Non-pigmented ciliary epithelial cell (primary cell): ENCODE data around the gene NFIX.

Source experiments
- DNase-seq: peaks from one replicate; pipeline ENCODE4 v3.0.0-alpha.2; 2010; ENCODE audit warnings: low read depth

NFIX gene

DNA sequence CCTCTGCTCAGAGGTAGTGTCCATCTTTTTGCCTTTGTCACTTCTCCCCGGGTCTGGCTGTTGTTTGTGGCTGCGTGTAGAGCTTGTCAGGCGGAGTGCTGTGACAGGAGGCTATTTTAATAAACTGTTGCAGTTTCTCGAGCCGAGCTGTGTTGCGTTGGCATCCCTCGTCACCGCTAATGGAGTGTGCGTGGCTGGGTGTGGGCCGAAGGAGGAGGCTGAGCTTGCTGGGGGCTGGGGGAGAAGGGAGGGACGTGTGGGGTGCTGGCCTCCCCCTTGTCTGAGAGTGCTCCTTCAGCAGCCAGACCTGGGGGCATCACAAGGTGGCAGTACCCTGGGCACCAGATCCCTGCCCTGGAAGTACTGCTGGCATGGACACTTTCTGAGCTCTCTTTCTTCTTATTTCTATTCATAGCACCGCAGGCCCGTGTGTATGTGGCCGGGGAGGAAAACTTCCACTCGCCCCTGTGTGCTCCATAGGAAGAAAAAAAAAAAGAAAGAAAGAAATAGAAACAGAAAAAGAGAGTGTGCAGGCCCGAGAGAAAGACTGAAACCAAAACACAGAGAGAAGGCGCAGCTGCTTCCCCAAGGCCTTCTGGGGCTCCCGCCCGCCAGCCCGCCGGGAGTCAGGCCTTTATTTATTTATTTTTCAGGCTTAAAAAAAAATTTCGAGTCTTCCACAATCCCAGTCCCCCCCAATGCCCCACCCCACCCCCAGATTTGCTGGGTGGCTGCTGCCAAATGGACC is 27.0 kb downstream of the NFIX start:
- no peak for DNase-seq

DNA sequence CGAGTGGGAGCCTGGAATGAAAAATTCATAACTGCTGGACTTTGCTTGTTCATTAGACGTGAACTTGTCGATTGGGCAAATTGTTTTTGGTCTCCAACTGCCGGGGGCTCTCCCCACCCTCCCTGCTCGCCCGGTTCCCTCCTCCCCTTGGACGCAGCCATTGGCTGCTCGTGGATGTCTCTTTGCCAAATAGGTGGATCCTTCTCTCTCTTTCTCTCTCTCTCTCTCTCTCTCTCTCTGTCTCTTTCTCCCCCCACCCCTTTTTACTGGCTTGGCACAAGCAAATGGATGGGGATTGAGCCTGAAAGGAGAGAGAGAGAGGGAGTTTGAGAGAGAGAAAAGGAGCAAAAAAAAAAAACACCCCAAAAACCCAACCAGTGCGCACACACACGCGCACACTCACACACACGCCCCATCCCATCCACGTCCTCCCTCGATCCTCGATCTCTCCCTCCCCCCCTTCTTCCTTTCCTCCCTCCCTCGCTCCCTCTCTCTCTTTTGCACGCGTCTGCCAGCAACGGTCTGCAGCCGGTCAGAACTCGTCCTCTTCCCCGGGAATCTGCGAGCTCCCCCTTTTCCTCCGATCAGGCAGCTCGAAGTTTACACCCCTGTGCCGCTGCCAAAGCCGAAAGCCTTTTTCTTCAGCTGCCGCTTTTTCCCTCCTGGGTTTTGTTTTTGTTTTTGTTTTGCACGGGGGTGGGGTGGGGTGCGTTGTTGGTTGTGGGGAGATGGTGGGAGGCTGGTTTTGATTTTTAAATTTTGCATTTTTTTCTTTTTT is 27.8 kb downstream of the NFIX start:
- DNase-seq, result peak; percentile 70

GRCh38 chr19:13023656-13024055 is 28.4 kb downstream of the NFIX start:
- DNase-seq, result no peak

DNA sequence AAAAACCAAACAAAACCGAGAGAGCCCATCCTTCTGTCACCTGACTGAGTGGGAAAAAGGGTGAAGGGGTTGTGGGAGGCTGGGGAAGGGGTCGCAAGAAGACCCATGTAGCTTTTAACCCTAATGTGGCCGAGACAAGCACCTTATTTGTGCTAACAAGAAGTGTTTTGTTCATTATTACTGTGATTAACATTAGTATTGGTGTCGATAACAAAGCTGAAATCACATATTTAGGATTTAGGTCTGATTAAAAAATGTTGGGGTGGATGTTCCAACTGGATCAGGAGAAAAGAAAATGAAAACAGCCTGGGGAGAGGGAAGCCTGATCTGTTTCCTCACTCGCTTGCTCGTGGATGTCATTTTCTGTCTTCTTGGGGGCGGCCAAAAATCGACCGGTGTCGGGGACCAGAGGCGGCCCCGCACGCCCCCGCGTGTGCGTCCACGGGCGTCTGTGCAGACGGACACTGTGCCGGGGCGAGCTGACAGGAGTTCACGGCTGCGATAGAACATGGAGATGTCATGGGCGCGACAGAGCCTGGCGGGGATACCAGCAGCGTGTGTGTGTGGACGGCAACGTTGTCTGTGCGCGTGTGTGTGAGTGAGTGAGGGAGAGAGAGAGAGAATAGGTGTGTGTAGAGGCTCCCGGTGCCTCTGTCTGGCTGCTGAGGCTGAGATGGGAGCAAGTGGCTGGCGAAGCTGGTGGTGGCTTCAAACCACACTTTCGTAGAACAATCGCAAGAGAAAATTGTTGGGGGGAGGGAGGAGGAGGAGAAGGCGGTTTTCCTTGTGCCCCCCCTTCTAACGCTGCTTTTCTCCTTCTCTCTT is 29.1 kb downstream of the NFIX start:
- DNase-seq, result no peak

DNA sequence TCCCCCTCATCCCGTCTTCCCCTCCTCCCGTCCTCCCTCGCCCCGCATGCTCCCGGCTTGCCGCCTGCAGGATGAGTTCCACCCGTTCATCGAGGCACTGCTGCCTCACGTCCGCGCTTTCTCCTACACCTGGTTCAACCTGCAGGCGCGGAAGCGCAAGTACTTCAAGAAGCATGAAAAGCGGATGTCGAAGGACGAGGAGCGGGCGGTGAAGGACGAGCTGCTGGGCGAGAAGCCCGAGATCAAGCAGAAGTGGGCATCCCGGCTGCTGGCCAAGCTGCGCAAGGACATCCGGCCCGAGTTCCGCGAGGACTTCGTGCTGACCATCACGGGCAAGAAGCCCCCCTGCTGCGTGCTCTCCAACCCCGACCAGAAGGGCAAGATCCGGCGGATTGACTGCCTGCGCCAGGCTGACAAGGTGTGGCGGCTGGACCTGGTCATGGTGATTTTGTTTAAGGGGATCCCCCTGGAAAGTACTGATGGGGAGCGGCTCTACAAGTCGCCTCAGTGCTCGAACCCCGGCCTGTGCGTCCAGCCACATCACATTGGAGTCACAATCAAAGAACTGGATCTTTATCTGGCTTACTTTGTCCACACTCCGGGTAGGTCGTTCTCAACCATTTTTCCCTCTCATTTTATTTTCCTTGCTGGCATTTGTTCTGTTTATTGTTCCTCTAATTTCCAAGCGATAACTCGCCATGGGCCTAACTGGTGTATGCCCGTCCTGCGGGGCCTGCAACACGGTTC is 29.8 kb downstream of the NFIX start:
- no peak for DNase-seq

- no peak for DNase-seq
Measured at GRCh38 chr19:13025819-13026456, 30.7 kb downstream of the NFIX start.

DNA sequence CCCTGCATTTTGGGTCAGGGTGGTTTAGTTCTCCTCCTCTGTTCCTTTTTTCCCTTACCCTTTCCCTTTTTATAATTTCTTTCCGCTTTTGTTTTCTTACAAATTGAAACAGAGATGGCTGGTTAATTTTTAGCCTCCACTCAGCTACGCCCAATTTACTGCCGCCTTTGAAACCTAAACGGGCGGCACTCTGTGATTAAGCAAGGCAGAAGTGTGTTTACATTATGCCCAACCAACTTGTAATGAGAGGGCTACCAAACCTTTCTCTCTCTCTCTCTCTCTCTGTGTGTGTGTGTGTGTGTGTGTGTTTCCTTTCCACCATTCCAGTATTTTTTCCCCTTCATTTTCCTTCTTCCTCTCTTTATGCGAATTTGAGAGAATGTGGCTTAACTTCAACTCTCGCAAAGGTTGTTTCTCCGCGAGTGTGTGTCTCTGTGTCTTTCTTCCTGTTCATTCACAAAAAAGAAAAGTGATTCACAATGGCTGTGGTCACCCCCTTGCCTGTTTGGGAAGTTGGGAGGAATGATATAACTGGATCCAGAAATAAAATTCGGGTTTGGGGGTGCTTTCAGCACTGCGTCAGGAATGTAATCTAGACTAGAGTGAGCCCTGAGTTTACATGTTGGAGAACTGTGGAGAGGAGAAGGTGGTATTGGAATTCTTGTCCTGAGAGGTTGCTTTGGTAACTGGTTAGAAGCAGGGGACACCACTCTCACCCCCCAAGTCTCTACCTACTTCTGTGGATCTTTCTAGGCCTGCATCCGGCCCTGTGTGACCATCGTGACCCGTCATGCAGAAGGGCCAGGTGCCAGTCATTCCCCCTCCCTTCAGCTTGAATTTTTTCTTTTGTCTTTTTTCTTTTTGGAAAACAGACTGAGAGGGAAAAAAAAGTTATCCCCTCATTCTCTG is 31.4 kb downstream of the NFIX start:
- no peak for DNase-seq

DNA sequence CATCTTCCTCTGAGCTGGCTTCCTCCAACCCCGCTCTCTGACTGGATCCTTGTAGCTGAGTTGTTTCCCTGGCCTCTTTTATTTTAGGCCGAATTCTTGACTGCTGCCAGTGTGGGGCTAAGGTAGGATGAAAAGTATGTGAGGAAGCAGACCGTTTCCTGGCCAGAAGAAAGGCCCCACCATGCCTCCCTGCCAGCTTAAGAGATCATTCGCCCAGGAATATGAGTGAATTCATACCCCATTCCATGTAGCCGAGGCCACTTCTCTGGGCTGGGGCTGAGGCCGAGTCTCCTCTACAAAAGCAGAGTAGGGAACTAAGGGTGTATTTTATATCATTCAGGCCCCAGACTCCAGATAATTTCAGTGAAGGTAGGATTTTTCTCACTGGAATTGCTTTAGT is 32.3 kb downstream of the NFIX start:
- DNase-seq, result no peak

DNA sequence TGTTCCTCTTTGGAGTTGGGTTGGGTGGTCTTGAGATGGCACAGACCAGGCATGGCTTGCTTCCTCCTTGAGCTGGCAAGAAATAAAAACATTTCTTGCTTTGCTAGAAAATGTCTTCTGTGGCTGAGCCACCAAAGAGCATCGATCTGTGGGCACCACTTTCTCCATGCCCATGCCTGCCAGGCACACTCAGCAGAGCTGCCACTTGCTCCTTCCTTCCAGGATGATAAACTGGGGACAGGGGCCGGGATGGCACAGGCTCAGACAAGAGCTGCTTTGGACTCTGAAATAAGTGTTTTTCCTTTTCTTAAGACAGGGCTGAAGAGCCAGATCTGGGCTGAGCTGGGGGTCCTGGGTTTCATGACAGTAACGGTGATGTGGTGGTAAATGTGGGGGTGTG is 32.8 kb downstream of the NFIX start:
- no peak for DNase-seq

- DNase-seq, result no peak
Measured at GRCh38 chr19:13029301-13029880, 34.1 kb downstream of the NFIX start.

- DNase-seq, result no peak
Measured at GRCh38 chr19:13029893-13030292, 34.6 kb downstream of the NFIX start.

GRCh38 chr19:13031917-13032623 is 36.8 kb downstream of the NFIX start:
- DNase-seq, result no peak

- no peak for DNase-seq
Measured at GRCh38 chr19:13032837-13033236, 37.6 kb downstream of the NFIX start.

GRCh38 chr19:13033244-13033643 is 38.0 kb downstream of the NFIX start:
- no peak for DNase-seq

DNA sequence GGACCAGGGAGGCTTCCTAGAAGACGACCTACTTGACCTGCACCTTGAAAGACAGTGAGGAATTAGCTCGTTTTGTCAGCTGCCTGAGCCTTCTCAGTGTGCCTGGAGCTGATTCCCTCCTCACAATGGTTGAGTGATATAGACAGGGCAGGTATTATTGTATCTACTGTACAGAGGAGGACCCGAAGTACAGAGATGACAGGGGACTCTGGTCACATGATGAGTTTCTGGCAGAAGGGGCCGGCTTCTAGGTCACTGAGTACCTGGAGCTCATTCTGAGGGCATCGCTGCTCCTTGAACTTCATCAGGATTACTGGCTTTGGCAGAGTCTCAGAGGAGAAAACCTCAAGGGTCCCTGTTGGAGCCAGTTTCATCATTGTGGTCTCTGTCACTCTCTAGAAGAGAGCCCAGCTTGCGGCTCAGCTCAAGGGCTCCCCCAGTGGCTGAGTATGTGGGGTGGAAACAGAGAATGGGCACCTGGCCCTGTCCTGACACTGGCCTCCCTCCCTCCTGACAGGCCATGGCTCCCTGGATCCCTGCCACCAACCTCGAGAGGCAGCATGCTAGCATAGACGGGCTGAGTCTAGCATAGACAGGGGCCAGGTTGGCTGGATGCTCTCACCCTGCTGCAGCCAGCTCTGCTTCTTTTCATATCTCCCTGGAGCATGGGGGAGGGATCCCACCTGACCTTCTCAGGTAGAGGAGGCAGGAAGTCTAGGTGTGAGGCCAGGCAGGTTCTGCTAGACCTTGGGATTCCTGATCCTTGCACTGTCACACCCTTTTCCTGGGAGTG is 38.7 kb downstream of the NFIX start:
- no peak for DNase-seq

DNA sequence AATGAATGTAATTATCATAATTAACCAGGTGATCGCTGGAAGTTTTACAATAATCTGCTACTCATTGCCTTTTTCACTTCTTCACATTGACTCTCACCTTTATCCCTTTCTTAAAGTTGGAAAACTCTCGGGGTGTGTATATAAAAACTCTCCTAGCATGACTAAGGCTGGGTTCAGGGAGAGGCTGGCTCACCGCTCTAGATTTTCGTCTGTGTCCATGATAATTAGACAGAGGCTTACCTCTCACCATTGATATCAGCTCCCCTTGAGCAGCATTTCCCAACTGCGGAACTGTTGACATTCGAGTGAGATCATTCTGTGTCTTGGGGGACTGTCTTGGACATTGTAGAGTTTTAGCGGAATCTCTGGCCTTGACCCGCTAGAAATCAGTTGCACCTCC is 39.4 kb downstream of the NFIX start:
- DNase-seq, result no peak

GRCh38 chr19:13035820-13036365 is 40.6 kb downstream of the NFIX start:
- DNase-seq, result no peak

DNA sequence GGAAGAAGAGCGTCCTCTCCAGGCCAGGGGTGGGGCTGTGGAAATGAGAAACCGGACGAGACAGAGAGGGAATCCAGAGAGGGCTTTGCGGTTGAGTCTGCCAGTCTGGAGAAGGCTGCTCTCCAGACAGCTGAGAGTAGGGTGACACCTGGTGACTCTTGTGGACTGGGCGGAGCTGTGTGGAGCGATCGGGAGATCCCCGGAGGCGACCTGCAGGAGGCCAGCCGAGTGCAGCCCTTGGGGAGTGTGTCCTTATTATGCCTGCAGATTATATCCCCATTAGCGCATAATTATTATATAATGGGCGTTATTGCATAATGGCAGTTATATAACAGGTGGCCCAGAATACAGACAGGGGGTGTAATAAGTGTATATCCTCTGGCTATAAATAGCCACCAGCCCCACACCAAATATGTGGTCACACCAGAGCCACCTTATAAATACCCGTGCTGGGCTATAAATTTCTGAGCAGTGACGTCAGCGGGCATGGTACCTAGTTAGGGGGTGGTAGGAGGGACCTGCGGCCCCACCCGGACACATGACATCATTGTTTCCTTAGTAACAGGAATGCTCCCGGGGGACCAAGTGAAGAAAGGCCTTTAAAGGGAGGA is 41.2 kb downstream of the NFIX start:
- DNase-seq, result no peak
